GM18867 (cell line): ENCODE results near the gene AKAP10.
"Not testable (repeated sequence)": the region's sequence is repeated elsewhere in the genome, so short reads cannot be mapped to it uniquely, and the experiment has no call there.

ENCODE experiments used
- ATAC-seq: cut with Tn5 transposase; IDR thresholded peaks from one replicate; pipeline ENCODE4 v1.9.1; 2021; ENCODE audit warnings: mild to moderate bottlenecking, moderate library complexity; ENCODE audit not compliant: unreplicated experiment

Gene AKAP10

GRCh38 chr17:19979917-19980770, 2.5 kb upstream of the AKAP10 start:
- no peak for ATAC-seq

DNA sequence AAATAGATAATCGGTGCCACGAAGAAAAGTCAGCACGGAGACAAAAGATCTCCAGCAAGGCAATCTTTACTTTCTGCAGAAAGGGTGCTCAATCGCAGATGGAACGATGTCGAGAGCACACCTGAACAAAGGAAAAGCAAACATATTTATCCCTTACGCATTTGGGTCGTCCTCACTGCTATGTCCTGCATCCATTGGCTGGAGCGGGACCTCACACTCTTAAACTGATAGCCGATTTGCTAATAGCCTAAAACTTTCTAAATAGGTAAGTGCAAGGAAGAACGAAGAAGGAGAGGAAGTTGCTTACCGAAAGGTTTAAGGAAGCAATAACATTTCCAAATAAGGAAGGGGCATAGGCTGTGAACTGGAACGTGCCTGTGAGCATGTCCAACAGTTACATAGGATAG, 1.2 kb upstream of the AKAP10 start:
- no peak for ATAC-seq

GRCh38 chr17:19978209-19978802, 678 bp upstream of the AKAP10 start:
- ATAC-seq: no peak

DNA sequence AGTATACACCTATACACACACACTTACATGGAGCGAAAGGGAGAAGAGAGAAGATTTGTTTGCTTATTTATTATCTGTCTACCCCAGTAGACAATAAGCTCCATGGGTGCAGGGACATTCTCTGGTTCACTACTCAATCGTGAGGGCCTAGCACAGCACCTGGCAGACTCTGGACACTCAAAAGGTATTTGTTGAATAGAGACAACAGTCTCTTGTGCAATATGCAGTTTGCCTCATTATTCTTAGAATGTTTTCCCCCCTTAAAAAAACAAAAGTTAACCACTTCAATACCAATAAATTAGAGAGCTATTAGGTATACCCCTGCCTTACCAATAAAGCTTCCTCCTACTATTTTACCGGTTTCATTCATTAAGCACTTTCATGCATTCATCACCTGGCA, 2.0 kb downstream of the AKAP10 start:
- no peak for ATAC-seq

- no peak for ATAC-seq
Observed at GRCh38 chr17:19973156-19973555, 4.5 kb downstream of the AKAP10 start.

DNA sequence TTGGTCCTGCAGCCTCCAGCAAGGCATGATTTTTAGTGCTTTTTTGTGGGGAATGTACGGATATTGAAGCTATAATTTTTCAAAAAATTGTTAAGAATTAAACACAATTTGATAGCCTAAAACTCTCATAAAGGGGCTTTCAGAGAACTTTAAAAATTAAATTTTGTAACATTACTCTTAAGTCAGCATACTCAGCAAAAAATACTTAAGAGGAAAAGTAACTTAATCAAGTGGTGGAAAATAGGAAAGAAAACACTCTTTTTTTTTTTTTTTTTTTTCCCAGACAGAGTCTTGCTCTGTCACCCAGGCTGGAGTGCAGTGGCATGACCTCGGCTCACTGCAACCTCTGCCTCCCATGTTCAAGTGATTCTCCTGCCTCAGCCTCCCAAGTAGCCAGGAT, 14.7 kb downstream of the AKAP10 start:
- ATAC-seq: not testable (repeated sequence)

DNA sequence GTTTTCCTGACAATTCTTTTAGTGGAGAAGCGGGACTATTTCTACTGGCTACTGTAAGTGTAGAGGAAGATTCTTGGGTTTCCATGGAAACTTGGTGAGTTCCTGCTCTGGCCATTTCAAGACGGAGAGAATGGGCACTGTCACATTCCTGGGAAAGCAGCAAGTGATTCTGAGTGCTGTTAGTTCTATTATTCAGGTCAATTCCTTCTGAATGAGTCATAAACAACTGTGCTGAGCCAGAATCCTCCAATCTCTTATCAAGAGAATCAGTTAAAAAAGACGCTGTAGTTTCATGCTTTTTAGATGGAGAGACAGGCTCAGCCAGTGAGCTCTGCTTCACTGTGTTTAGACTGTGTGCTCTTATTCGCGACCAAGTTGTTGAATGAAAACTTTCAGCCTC, 19.6 kb downstream of the AKAP10 start:
- ATAC-seq: no peak

DNA sequence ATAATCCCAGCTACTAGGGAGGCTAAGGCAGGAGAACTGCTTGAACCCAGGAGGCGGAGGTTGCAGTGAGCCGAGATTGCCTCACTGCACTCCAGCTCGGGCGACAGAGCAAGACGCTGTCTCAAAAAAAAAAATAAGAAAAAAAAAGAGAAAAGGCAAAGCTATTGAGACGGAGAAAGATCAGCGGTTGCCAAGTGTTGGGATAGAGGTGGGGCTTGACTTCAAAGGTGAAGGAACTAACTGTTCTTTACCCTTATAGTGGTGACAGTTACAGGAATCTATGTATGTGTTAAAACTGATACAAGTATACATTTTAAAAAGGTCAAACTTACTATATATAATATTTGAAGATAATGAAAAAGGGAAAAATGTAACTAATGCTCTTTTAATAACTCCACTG, 22.5 kb downstream of the AKAP10 start:
- no peak for ATAC-seq

DNA sequence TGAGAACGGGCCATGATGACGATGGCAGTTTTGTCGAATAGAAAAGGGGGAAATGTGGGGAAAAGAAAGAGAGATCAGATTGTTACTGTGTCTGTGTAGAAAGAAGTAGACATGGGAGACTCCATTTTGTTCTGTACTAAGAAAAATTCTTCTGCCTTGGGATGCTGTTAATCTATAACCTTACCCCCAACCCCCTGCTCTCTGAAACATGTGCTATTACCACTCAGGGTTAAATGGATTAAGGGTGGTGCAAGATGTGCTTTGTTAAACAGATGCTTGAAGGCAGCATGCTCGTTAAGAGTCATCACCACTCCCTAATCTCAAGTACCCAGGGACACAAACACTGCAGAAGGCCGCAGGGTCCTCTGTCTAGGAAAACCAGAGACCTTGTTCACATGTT, 26.2 kb downstream of the AKAP10 start:
- not testable (repeated sequence) for ATAC-seq

DNA sequence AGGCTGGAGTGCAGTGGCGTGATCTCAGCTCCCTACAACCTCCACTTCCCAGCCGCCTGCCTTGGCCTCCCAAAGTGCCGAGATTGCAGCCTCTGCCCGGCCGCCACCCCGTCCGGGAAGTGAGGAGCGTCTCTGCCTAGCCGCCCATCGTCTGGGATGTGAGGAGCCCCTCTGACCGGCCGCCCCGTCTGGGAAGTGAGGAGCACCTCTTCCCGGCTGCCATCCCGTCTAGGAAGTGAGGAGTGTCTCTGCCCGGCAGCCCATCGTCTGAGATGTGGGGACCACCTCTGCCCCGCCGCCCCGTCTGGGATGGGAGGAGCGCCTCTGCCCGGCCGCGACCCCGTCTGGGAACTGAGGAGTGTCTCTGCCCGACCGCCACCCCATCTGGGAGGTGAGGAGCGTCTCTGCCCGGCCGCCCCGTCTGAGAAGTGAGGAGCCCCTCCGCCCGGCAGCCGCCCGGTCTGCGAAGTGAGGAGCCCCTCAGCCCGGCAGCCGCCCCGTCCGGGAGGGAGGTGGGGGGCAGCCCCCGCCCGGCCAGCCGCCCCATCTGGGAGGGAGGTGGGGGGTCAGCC, 26.9 kb downstream of the AKAP10 start:
- not testable (repeated sequence) for ATAC-seq

DNA sequence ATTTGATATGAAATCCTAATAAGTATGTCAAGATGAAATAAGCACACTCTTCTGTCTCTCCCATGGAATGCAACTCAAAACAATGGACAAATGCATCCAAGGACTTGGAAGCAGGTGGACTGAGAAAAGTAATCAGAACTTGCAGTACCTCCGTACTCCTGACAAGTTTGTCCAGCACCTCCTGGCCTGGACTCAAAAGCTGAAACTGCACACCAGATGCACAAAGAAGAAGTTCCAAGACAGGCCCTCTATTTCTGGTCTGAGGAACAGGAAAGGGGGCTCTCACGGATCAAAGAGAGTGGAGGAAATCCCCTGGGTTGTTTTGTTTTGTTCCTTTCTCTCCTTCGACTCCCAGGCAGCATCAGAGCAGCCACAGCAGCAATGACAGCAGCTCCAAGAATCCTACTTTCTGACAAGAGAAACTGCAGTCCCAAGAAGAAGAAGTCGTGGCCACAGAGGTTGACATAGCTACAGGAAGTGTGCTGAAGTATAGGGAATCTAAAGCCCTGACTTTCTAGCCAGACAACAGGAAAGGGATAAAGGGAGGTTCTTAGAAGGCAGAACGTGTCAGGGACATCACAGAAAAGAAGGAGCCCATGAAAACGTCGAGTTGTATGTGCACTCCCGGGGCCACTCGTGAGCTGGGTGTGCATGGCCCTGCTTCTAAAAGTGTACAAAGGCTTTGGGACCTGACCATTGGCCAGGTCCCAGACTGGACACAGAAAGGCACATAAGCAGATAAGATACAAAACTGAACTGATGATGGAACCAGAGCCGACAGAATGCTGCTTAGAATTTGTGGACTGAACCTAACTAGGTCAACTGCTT, 29.3 kb downstream of the AKAP10 start:
- ATAC-seq: no peak

GRCh38 chr17:19946921-19947320, 30.7 kb downstream of the AKAP10 start:
- no peak for ATAC-seq

DNA sequence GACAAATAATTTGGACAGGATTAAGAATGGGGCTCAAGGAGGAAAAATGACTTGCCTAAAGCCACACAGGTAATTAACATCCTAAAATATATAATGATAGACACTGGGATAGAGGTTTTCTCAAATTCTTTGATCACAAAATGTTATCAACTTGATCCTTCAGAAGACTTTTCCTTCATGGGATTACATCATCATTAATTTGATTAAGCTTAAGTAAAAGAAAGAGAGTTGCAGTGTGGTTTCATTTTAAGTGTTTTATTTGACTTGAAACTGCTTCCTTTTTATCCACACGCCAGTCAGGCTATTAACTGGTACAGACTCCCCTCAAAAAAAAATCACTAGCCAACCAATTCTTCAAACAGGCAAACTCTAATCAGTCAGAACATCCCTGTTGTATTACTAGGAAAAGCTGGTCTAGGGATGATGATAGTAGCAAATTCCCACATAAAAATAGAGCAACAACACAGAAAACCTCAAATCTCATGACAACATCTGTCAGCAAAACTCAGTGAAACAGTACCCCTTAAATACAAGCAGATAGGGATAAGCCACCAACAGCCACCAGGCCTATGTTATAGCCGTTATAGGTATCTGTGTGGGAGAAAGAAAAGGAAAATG, 32.5 kb downstream of the AKAP10 start:
- no peak for ATAC-seq

- ATAC-seq: no peak
Observed at GRCh38 chr17:19943599-19943998, 34.0 kb downstream of the AKAP10 start.

DNA sequence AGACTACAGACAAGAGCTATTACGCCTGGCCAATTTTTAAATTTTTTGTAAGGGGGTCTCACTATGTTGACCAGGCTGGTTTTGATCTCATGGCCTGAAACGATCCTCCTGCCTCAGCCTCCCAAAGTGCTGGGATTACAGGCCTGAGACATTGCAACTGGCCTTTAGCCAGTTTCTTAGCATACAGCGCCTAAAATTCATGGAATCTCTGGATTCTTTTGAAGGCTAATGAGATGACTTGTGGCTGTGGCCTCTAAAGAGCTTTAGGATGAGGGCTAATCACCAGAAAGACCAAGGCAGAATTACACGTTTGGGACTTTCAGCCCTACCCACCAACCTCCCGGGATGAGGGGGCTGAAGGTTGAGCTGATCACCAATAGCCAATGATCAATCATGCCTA, 34.6 kb downstream of the AKAP10 start:
- no peak for ATAC-seq

- ATAC-seq: no peak
Observed at GRCh38 chr17:19940722-19941464, 36.7 kb downstream of the AKAP10 start.

GRCh38 chr17:19939993-19940721, 37.5 kb downstream of the AKAP10 start:
- ATAC-seq: no peak

DNA sequence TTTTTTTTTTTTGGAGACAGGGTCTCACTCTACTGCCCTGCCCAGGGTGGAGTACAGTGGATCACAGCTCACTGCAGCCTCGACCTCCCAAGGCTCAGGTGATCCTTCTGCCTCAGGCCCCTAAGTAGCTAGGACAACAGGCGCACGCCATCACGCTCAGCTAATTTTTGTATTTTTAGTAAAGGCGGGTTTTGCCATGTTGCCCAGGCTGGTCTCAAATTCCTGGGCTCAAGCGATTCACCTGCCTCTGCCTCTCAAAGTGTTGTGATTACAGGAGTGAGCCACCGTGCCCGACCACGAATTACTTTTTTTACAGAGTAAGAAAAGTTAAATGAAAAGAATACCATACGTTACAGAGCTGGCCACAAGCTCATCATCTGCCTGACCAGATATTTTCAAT, 38.9 kb downstream of the AKAP10 start:
- ATAC-seq: no peak

- ATAC-seq: no peak
Observed at GRCh38 chr17:19937522-19937921, 40.1 kb downstream of the AKAP10 start.

DNA sequence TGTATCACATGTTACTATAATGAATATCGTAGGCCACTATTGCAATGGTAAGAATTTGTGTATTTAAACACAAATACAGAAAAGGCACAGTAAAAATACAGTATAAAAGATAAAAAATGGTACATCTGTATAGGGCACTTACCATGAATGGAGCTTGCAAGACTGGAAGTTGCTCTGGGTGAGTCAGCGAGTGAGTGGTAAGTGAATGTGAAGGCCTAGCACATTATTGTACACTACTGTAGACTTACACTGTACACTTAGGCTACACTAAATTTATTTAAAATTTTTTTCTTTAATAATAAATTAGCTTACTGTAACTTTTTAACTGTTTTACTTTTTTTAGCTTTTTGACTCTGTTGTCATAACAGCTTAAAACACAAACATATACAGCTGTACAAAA, 42.5 kb downstream of the AKAP10 start:
- no peak for ATAC-seq
